Sigmoid colon (tissue), 7 donors: ENCODE measurements around the gene CDY1. TPM values are rescaled to one million over a fixed set of nuclear protein-coding genes. Genes with fewer than 3 reads are reported as not detected.
"Not testable (repeated sequence)": the region's sequence is repeated elsewhere in the genome, so short reads cannot be mapped to it uniquely, and the experiment has no call there.

Source experiments
- DNase-seq: peaks from one replicate; pipeline ENCODE4 v3.0.0-alpha.2; 2019
- H3K27ac ChIP-seq, 4 donors: fragments of 200-600 bp; sonication (generic); one replicate each; pipeline ENCODE4 v1.5.1; 2016 to 2019; ENCODE audit warnings: mild to moderate bottlenecking in 1 of 4
- H3K27me3 ChIP-seq, 3 donors: fragments of 200-600 bp; sonication (generic); one replicate each; pipeline ENCODE4 v1.5.1; 2019; ENCODE audit warnings: mild to moderate bottlenecking in 1 of 3
- H3K36me3 ChIP-seq, 4 donors: fragments of 200-600 bp; sonication (generic); one replicate each; pipeline ENCODE4 v1.5.1; 2016 to 2019
- H3K4me1 ChIP-seq, 4 donors: fragments of 200-600 bp; sonication (generic); one replicate each; pipeline ENCODE4 v1.5.1; 2017 to 2019
- H3K4me3 ChIP-seq, 4 donors: fragments of 200-600 bp; sonication (generic); one replicate each; pipeline ENCODE4 v1.5.1; 2017 to 2019; ENCODE audit warnings: mild to moderate bottlenecking in 2 of 4, moderate library complexity in 1 of 4
- H3K9me3 ChIP-seq, 4 donors: fragments of 200-600 bp in 3 of 4; sonication (generic) in 3 of 4; one replicate each; pipeline versions ENCODE4 v1.5.1 to v1.6.1; 2013 to 2019
- WGBS, 2 donors: extraction: QIAGEN DNeasy Blood & Tissue Kit; methylation state at CpG; one replicate each; pipeline ENCODE4 v1.1.7; 2013; 5-methylcytosine and 5-hydroxymethylcytosine counted together
- intact Hi-C: fragments of 100-400 bp; cut with DNase I; formaldehyde crosslinking; loops from one replicate; pipeline ENCODE4 v1.15.1; 2023
- polyA plus RNA-seq, 3 donors: library from polyadenylated mRNA; stranded (reverse); fragments of 200-250 nt; gene quantifications; one replicate each; pipeline ENCODE4 v1.2.3, GENCODE V29; 2013
- total RNA-seq, 4 donors: library from RNA; depleted of rRNA; stranded (reverse); fragments of >200 nt; gene quantifications; one replicate each; pipeline ENCODE4 v1.1.0, GENCODE V29; 2016
- donor health status: healthy with polysubstance abuse.
- donor health status: Bipolar disorder and iron deficiency.
- donor health status: healthy.

CDY1 gene, protein sequence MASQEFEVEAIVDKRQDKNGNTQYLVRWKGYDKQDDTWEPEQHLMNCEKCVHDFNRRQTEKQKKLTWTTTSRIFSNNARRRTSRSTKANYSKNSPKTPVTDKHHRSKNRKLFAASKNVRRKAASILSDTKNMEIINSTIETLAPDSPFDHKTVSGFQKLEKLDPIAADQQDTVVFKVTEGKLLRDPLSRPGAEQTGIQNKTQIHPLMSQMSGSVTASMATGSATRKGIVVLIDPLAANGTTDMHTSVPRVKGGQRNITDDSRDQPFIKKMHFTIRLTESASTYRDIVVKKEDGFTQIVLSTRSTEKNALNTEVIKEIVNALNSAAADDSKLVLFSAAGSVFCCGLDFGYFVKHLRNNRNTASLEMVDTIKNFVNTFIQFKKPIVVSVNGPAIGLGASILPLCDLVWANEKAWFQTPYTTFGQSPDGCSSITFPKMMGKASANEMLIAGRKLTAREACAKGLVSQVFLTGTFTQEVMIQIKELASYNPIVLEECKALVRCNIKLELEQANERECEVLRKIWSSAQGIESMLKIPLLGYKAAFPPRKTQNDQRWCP
- total RNA-seq: not detected
- polyA plus RNA-seq: not detected

DNA sequence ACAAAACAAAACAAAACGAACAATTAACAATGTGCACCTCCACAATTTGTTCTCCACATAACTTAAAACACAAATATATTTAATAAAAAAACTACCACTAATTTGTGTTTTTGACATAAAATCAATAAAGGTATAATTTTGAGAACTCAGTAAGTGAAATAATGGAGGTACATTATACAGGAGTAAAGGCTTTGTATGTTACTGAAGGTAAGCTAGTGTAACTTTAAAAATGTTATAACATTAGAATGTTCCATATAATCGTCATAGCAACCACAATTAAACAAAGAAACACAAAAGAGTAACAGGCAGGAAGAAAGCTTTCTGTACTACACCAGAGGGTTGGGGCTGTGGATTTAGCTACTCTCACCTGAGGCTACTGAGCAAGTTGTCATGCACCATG is at the start of gene CDY1:
Gene CDY1 (plus strand): TSS at position 301 of the 400 bp plus-strand sequence. CDS start 326 bp downstream, outside the sequence.
- DNase-seq: not testable (repeated sequence)

DNA sequence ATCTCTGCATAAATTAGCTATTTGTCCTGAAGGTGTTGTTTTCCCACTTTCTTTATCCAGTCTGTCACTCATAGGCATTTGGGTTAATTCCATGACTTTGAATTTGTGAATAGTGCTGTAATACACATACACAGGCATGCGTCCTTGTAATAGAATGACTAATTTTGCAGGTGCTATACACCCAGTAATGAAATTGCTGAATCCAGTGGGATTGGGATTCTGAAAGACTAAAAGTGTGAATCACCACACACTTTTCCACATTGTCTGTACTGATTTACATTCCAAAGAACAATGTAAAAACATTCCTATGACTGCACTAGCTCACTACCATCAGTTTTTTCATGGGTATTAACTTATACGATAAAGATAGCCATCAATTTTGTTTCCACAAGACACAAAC is 28.6 kb upstream of the CDY1 start:
- H3K36me3 ChIP-seq, H3K4me3 ChIP-seq, H3K27me3 ChIP-seq, H3K9me3 ChIP-seq, intact Hi-C loops, H3K27ac ChIP-seq, H3K4me1 ChIP-seq, DNase-seq: not testable (repeated sequence)
- no CpG with 5 or more reads among the region's 2 CpGs for WGBS, 2 donors

More for the DNA sequence above, at the start of gene CDY1:
- WGBS, 2 donors: no CpG with 5 or more reads among the region's 2 CpGs
- H3K4me3 ChIP-seq, H3K27ac ChIP-seq, H3K27me3 ChIP-seq, intact Hi-C loops, H3K36me3 ChIP-seq, H3K9me3 ChIP-seq, H3K4me1 ChIP-seq: not testable (repeated sequence)

DNA sequence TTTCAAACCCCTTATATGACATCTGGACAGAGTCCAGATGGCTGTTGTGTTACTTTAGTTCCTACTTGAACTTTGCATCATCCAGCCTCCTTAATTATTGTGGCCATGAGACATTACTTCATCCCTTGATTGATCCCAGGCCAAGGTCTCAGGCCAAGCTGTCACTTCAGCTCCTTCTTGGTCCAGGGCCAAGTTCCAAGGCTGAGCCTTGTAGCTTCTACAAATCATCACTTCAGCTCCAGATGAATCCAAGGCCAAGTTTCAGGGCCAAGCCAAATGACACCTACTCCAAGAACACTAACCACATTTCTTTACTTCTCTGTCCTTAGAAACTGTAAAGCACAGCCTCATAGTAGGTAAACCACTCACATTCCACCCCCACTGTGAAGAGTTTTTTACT is 1.7 kb upstream of the CDY1 start:
- H3K27ac ChIP-seq, DNase-seq, H3K4me1 ChIP-seq, intact Hi-C loops, H3K27me3 ChIP-seq, H3K36me3 ChIP-seq, H3K9me3 ChIP-seq, H3K4me3 ChIP-seq: not testable (repeated sequence)

DNA sequence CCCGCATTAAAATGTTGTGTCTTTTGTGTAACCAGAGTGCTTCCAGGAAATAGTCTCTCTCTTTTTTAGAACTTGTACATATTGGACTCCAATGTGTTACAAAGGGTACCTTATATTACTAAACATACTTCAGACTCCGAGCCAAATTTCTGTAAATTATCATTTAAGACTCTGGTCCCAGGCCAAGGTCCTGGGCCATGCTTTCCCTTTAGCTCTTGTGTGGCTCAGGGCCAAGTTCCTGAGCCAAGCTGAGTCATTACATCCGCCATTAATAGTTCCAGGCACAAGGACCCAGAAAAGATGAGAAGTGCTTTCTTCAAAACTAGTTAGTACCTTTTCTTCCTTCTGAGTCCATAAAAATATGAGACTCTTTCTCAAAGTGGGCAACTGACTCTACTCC is 4.6 kb downstream of the CDY1 start:
- intact Hi-C loops, H3K27ac ChIP-seq, H3K4me3 ChIP-seq, DNase-seq, H3K36me3 ChIP-seq, H3K4me1 ChIP-seq, H3K27me3 ChIP-seq, H3K9me3 ChIP-seq: not testable (repeated sequence)
- WGBS, 2 donors: no CpG with 5 or more reads among the region's 3 CpGs

DNA sequence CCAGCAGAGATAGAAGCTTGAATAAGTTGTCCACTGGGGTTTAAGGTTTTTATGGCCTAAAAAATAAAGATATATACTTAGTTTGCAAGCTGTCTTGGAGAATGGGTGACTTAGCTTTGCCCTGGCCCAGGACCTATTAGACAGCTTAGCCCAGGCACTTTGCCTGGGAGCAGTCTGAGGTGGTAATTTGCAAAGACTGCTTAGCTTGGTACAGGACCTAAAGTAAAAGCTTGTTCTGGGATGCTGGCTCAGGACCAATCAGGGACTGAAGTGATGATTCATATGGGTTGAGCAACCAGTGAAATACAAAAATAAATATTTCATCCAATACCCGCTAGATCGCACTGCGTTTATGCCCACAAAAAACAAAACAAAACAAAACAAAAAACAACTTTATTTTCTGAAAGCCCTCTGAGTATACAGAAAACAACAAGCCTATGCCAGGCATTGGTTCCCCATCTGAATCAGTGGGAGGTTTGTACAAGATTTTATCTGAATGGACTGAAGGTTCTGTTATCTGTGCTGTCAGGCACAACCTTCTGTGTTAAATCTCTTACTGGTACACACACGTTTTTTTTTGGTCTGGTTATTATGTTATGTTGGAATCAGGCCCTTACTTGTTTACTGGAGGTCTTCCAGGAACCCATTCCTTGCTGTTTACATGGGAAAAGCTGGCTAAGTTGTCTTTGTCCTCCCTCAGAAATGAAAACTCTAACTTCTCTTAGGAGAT is 8.6 kb downstream of the CDY1 start:
- H3K9me3 ChIP-seq, H3K4me3 ChIP-seq, DNase-seq, H3K36me3 ChIP-seq, H3K27ac ChIP-seq, intact Hi-C loops, H3K27me3 ChIP-seq, H3K4me1 ChIP-seq: not testable (repeated sequence)
- no CpG with 5 or more reads among the region's 4 CpGs for WGBS, 2 donors

DNA sequence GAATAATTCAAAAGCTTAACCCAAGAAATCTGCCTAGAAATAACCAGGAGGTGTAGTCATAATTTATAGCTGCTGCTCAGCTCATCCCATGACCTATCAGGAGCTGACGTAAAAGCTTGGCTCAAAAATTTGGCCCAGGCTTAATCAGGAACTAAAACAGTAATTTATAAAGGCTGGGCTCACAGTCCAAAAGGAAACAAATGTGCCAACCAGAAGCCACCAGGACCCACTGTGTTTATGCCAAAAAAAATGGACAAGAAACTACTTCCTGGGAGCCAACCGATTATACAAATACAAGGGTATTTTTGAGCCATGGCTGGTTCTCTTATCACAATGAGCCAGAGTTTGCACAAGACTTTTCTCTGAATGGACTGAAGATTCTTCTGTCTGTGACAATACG is 17.9 kb downstream of the CDY1 start:
- H3K27ac ChIP-seq, DNase-seq, H3K4me3 ChIP-seq, intact Hi-C loops, H3K4me1 ChIP-seq, H3K36me3 ChIP-seq, H3K9me3 ChIP-seq, H3K27me3 ChIP-seq: not testable (repeated sequence)
- no CpG with 5 or more reads among the region's 3 CpGs for WGBS, 2 donors

DNA sequence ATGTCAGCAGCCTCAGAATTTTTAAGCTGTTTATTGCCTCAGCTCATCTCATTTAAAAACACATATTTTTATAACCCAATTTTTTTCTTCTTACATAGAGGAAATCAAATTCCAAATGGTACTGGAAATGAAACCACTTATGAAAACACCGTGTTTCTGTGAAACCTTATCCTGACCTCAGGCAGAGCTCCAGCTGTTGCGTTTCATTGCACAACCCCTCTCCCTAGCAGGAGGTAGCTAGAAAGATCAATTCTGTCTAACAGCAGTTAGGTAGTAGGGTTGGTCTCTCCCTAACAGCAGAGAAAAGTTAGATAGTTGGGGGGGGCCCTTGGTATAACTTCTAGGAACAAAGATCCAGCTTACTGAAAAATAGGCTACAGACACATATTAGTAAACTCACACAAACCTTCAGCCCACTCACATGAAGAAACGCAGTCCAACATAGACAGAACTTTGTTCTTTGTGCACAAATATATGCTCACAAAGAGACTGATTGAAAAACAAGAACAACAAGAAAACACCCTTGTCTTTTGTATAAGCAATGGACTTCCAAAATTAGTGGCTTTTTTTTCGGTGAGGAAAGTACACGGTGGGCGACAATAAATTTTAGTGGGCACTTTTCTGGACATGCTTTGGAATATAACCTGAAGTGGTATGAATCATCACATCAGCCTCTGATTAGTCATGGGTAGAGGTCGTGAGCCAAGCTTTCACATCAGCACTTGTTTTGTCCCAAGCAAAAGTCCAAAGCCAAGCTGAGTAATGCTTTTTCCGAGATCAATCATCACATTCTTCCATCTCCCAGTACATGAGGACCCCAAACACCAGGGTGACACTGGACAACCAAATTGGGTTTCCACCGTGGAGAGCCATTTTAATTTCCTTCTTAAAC is 21.4 kb downstream of the CDY1 start:
- H3K4me1 ChIP-seq, H3K27me3 ChIP-seq, H3K4me3 ChIP-seq, H3K36me3 ChIP-seq, H3K27ac ChIP-seq, H3K9me3 ChIP-seq, intact Hi-C loops, DNase-seq: not testable (repeated sequence)
- no CpG with 5 or more reads among the region's 9 CpGs for WGBS, 2 donors
